SK-N-MC (cell line): ENCODE measurements around the gene MCRS1.

Experiments
- EZH2 ChIP-seq: fragments of 200-600 bp; sonication (generic); IDR thresholded peaks from one replicate; pipeline ENCODE4 v1.6.1; 2017; ENCODE audit warnings: antibody characterized with exemption
- POLR2AphosphoS5 ChIP-seq: IDR thresholded peaks from 2 replicates; pipeline ENCODE4 v1.6.1; 2012; ENCODE audit warnings: mild to moderate bottlenecking, low read depth, low read length, borderline replicate concordance

GRCh38 chr12:49537752-49538509 is 30.0 kb downstream of the MCRS1 start:
- no peak for TF ChIP-seq POLR2AphosphoS5
- TF ChIP-seq EZH2: no peak
